Jurkat, Clone E6-1 (cell line): ENCODE results near the gene TRNP1.

Experiments
- DNase-seq: peaks from one replicate; pipeline ENCODE4 v3.0.0-alpha.2; 2011; ENCODE audit warnings: low read depth, low spot score
- H3K4me3 ChIP-seq: 2 replicates; pipeline ENCODE4 v1.5.1; 2011; ENCODE audit warnings: mild to moderate bottlenecking, low read length, control low read depth, moderate library complexity

TRNP1 gene

DNA sequence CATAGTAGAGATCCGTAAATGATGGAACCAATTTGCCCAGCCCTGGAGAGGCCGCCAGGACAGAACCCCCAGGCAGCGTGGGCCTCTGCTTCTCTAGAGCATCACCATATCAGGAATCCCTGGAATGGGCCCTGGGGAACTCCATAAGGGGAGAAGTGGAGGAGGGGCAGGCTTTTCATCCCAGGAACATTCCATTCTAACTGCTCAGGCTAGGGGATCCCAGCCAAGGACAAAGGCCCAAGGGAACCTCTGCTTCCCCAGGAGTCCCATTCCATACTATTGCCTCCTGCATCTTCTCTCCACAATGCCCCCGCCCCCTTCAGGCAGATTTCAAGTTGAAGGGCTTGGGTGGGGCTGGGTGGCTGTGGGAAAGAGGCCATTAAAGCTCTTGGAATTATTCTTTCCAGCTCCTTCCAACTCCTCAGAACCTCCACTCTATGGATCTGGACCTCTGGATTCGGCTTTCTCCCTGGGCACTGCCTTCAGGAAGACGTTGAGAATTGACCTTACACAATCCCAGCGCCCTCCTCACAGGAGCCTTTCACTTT lies 6.0 kb downstream of the TRNP1 start:
- H3K4me3 ChIP-seq, result no peak overlapping the region
- no peak for DNase-seq

DNA sequence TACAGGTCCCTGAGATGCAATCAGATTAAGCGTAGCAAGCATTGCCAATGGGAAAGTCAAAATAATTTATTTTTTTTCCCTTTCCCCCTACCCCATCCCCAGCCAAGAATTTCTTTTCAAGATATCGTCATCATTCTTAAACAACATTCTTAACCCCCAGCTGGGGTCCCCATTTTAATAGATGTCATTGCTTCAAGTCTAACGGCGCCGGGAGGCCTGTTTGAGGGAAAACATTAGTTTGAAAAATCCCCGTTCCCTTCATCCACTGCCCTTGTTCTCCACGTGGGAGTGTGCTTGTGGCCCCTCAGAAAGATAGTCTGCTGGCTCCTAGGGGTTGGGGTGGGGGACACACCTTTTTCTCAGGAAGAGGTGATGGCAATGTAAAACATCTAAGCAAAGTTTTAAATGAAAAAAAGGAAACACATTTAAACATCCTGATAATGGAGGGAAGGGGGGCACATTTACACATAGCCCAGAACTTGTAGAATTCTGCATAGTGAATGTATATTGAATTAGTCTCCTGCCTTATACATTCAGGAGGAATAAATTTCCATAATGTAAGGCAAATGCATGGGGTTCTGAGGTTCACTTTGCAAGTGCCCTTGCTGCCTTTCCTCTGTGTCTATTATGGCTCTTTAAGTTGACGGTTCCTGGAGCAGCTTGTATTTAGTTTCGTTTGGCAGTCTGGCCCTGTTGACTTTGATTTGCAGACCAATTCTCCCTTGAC lies 6.8 kb downstream of the TRNP1 start:
- no peak for DNase-seq
- H3K4me3 ChIP-seq, result no peak overlapping the region

DNA sequence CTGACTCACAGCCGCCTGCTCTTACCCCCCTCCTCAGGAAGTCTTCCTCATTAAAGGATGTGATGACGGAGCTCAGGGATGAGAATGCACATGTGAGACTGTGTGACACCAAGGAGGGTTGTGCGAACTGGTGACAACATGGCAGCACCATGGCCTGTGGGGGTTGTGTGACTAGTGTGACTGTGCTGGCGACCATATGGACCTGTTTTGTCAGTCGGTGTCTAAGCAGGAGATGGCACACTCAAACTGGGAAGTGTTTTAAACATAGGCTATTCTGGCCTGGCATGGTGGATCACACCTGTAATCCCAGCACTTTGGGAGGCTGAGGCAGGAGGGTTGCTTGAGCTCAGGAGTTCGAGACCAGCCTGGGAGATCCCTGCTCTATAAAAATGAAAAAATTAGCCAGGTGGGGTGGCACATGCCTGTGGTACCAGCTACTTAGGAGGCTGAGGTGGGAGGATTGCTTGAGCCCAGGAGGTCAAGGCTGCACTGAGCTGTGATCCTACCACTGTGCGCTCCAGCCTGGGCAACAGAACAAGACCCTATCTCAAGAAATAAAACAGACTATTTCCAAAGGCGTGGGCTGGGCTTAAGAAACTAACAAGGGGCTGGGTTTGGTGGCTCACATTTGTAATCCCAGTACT lies 7.4 kb downstream of the TRNP1 start:
- no peak overlapping the region for H3K4me3 ChIP-seq
- no peak for DNase-seq

DNA sequence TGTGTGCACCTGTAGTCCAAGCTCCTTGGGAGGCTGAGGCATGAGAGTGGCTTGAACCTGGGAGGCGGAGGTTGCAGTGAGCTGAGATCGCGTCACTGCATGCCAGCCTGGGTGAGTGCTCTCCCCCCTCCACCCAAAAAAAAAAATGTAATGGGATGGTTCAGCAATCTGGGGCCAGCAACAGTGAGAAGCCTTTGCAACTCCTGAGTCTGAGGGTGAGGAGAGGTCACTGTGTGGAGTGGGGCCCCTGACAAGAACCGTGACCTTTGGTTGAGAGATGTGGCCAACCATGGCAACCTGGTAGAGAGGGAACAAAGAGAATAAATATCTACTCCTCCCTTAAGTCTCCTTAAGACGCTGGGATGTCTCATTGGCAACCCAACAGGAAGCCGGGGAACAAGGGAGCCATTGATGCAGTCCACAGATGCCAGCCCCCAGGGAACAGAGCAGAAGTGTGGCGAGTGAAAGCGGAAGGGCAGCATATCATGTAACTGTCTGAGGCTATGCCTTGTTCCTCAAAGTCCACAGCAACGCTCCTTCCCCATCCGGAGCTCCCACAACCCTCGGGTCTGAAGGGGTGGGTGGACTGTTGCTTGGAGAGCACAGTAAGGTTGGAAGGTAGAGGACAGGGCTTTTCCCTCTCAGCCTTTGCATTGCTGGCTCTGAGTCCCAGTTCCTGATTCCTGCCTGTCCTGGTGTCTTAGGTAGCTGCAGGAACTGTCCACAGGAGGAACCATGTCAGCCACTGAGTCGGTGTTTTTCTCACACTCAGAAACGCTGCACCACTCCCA lies 8.3 kb downstream of the TRNP1 start:
- DNase-seq, result no peak
- H3K4me3 ChIP-seq, result no peak overlapping the region

DNA sequence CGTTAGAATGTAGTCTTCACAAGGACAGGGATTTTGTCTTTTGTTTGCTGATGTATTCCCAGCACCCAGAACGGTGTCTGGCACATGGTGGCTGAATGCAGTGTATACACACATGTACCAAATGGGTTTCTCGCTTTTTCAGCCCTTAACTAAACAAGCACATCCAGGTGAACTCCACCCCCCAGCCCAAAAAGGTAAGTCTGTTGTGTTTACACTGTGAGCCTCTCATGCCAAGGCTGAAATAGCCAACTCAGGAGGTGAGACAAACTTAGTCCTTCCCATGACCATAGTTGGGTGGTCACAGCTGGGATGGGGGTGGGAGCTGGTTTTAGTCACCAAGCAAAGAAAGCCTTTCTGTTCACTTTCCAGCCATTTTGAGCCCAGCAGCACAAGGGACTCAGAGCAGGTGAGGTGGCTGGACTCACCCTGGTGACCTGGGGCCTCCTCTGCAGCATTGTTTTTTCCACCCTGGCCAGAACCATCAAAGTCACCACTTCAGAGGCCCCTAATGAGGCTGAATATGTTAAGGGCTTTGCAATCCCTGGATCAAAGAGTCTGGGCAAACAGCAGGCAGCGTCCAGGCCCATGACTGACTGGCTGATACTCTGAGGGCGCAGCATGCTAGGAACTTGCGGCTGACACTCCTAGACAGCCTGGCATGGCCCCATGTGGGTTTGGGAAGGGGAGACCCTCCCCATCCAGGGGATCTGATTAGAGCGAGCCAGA lies 10.4 kb downstream of the TRNP1 start:
- H3K4me3 ChIP-seq, result no peak overlapping the region
- no peak for DNase-seq

DNA sequence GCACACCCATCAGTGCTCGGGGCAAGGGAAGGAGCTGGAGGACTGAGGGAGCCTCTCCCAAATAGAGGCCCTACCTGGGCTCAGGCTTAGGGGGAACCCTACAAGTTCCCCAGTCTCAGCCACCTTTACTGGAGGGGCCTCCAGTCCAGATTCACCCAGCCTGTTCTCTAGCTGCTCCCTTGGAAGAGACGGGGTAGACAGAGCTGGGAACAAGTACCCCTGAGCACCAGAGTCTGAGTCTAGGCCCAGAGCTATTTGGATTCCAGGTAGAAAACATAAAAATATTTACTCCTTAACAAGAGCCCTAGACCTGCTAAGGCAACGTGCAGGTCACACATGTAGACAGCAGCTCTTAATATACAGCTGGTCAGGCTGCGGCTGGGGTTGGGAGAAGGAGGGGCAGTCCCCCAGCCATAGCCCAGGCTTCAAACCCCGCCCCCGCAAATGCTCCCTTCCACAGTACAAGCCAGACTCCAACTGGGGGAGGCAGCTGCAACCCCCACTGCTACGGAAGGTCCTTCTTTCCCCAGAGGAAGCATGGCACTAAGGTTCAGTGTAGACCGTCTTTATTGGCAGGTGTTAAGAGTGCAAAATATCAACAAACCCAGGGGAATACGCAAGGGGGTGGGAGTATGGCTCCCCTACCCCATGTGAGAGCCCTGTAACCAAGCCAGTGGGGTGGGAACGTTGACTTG lies 11.1 kb downstream of the TRNP1 start:
- no peak overlapping the region for H3K4me3 ChIP-seq
- DNase-seq, result no peak

DNA sequence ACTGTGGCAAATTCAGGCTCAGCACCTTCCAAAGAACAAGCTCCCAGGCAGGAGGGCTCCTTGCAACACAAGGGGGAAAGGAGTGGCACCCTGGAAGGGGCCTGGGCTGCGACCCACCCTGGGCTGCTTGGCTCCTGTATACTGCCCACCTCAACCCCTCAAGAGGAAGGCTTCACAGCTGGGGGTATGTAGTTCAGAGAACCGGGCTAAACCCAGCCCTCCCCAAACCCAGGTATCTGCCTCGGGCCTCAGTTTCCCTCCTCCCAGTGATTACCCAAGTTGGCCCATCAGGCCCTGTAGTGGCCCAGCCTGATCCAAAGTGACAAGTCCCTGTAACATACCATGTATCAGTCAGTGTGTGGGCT lies 11.7 kb downstream of the TRNP1 start:
- H3K4me3 ChIP-seq, result no peak overlapping the region
- no peak for DNase-seq

DNA sequence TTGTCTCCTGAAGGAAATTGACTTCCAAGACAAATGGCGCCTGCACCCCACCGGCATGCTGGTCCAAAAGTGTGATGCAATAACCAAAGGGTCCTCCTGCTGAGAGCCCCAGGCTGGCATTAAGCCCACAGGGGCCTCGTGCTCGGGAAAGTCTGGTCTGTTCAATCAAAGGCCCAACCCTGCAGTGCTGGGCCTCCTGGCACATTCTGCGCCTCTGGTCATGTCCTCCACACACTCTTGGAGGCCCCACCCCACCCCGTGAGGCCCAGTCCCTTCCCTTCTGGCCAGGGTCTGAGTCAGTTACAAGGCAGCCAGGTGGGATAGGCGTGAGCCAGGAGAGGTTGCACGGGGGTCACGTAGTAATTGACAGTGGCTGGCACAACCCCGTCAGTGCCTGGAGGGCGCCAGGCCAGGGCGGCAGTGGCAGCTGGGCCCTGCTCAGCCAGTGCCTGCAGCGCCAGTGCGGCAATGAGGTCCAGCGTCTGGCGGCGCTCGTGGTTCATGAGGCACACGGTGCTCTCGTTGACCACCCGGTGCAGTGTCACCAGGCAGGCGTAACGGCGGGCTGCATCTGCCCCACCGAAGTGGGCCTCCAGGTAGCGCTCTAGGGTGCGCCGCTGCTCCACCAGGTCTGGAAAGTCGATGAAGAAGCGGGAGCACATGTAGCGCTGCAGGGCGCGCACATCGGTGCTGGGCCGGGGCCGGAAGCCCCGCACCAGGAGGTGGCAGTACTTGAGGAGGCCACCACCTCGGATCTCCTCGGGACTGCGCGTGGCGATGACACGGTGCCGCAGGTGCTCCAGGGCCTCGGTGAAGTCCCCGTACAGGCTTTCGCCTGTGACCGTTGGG lies 12.4 kb downstream of the TRNP1 start:
- no peak overlapping the region for H3K4me3 ChIP-seq
- no peak for DNase-seq

DNA sequence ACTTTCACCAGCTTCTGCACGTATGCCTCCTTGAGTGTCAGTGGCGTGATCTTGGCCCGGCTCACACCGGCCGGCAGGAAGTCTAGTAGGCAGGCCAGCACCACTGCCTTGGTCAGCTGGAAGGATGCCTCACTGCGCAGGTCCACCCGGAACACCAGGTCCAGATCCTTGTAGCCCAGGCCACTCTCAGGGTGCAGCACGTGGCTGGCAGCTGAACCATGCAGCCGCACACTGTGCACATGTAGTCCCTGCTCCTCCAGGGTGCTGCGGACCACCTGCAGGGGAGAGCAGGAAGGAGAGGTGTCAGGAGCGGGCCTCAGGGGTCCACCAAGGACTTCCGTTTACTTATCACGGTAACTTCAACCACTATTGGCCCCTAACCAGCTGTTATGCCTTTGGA lies 13.2 kb downstream of the TRNP1 start:
- DNase-seq, result no peak
- H3K4me3 ChIP-seq, result no peak overlapping the region

DNA sequence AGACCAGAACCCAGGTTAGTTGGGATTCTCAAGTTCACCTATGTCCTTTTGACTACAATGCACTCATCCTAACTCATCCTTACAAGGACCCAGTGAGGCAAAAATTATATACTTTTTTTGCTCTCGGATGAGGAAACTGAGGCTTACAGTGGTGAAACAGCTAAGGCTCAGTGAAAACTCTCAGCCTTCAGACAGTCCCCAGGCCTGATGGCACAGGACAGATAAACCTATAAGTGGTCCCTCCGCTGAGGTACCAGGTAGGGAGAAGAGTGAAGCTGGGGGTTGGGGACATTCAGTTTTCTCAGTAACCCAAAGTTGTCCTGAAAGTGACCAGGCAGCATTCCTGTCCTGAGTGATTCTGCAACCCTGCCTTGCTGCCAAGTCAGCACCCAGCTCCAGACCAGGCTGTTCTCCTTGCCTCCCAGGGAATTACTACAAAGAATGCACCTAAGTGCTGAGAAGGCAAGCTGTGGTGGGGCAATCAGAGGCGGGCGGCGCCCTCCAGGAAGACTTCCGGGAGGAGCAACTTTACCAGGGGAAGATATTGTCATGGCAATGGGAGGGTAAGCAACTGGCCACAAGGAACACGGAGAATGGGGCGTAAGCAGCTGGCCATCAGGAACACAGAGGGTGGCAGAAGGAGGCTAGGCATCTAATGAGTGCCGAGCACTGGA lies 14.6 kb downstream of the TRNP1 start:
- H3K4me3 ChIP-seq, result no peak overlapping the region
- DNase-seq, result no peak

DNA sequence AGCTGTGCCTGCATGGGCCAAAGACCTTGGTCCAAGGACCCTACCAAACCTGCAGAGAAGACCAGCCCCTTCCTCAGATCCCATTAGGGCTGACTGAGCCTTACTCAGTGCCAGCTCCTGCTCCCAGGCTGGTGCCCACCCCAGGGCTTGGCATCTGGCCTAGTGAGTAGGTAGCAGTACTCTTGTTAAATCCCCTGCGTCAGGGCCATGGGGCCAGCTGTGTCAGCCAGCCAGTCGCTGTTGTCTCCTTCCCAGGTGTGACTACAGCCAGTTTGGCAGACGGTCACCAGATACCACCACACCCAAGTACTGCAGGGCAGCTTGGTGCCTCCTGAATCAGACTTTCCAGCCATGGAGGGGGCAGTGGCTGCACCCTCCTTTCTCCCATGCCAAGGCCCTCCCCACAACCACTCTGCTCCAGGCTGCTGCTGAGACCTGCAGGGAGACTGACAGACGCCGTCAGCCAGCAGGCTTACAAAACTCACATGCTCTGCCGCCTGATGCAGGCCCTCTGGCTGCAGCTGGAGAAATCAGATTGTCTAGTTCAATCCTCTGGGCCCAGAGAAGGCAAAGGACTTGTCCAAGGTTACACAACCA lies 16.2 kb downstream of the TRNP1 start:
- no peak overlapping the region for H3K4me3 ChIP-seq
- no peak for DNase-seq

DNA sequence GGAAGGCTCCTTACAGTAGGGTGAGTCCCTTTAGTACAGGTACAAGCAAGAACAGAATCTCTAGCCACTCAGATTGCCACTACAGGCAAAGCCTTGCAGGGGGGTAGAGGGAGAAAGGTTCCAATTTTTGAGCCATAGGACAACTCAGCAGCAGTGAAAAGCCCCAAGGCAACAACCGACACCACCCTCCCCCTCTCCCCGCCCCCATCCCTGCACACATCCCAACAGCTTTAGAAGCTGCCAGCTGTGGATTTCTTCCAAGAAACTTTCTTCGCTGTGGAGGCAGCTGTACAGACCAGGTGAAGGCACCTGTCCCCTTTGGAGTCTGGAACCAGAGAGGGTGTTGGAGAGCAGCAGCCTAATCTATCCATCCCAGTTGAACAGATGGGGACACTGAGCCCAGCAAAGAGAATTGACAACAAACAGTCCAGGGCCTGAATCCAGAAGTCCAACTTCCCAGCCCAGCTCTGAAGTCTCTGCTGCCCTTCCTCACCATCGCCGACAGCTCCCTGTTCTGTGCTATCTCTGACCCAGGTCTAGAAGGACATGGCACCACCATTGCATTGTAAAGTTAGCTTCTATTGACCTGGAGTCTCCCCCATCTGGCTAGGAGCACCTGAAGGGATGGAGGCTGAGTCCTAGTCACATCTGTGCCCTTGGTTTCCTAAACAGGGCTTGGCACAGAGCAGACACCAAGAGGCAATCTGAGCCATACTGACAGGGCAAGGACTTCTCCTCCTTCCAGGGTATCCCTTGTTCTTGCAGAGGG lies 16.9 kb downstream of the TRNP1 start:
- DNase-seq, result no peak
- H3K4me3 ChIP-seq, result no peak overlapping the region

DNA sequence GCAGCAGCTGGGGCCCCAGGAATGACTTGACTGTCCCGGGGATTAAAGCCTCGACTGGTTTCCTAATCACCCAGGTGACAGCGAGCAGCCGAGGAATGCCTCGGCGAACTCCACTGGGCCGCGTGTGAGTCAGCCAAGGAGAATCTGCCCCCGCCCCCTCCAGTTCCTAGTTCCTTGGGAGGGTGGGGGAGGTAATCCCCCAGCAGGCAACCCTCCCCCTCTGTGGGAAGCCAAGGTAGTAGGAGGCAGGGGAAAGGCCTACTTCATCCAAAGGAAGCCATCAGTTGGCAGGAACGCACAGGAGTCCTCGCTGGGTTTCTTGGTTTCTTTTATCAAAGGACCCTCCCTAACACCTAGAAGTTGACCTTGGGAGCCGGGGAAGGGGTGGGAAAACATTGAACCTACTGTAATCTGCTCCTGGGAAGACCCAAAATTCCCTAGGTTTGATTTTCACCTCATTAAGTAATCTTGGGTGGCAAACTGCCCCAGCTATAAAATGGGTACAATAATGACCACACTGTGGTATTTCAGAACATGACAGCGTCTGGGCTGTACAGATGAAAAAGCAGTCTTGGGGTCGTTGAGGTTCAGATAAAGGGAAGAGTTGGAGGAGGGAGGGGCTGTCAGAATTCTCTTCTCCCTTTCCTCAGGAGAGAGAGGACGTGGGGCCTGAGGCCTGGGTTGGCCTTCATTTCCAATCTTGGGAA lies 17.7 kb downstream of the TRNP1 start:
- no peak for DNase-seq
- no peak overlapping the region for H3K4me3 ChIP-seq

DNA sequence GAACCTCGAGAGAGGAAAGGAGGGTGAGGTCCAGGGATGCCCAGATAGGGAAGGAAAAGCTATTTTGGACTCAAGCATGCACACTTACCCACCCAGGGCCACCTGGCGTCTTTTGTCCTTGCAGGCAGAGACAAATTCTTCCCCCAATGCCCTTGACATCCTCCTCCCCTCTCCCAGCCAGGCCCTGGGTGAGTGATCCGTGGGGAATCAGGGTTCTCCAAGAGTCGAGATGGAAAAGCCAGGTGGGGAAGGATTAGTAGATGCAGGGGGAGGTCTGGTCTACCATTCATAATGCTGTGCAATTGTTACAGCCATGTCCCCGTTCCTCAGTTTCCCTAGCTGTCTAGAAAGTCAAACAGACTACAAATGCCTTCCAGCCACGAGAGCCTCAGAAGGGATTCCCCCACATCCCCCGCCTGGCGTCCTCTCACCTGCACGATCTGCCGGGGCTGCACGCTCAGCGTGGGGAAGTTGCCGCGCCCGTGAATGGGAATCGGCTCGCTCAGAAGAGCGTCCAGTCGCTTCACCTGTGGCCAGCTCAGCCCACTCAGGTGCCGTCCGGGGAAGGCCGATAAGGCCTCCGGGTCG lies 18.6 kb downstream of the TRNP1 start:
- no peak for DNase-seq
- no peak overlapping the region for H3K4me3 ChIP-seq

DNA sequence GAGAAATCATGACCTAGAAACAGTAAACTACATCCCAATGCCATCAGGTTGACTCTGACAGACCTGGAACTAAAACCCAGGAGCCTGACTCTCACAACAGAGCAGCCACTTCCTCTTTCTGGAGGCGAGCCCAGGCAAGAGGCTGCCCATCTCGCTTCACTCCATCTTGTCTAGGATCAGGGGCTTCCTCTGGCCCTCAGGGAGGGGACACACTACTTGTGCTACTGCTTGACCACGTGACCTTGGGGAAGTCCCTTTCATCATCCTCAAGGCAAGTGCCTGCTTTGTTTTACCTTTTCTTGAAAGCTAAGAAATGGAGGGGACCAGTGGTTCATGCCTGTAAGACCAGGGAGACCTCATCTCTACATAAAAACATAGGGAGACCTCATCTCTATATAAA lies 21.8 kb downstream of the TRNP1 start:
- DNase-seq, result no peak

DNA sequence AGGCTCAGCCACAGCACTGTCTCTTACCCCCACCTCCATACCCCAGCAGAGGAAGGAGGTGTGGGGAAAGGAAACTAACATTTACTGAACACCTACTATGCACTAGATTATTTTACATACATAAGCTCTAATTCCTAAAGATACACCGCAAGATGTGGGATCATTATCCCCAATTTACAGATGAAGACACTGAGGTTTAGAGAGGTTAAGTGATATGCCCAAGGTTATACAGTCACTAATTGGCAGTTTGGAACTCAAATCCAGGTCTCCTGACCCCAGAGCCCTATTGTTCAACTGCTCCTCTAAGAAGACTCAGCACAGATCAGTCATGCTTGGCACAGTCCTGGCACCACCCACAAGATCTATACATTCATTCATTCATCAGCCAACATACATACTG lies 22.9 kb downstream of the TRNP1 start:
- DNase-seq, result no peak
- no peak overlapping the region for H3K4me3 ChIP-seq

More for the DNA sequence above, 21.8 kb downstream of the TRNP1 start:
- H3K4me3 ChIP-seq, result no peak overlapping the region
